GM18499 (cell line): ENCODE data around the gene UGT1A6.
"Not testable (repeated sequence)": the region's sequence is repeated elsewhere in the genome, so short reads cannot be mapped to it uniquely, and the experiment has no call there.

Experiments
- ATAC-seq: cut with Tn5 transposase; IDR thresholded peaks from one replicate; pipeline ENCODE4 v1.9.1; 2021; ENCODE audit warnings: moderate number of reproducible peaks; ENCODE audit not compliant: insufficient read depth, unreplicated experiment

The UGT1A6 gene

DNA sequence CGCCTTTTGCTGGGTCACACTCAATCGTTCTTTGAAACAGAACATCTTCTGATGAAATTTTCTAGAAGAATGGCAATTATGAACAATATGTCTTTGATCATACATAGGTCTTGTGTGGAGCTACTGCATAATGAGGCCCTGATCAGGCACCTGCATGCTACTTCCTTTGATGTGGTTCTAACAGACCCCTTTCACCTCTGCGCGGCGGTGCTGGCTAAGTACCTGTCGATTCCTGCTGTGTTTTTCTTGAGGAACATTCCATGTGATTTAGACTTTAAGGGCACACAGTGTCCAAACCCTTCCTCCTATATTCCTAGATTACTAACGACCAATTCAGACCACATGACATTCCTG, 20.5 kb downstream of the UGT1A6 start:
- no peak for ATAC-seq

DNA sequence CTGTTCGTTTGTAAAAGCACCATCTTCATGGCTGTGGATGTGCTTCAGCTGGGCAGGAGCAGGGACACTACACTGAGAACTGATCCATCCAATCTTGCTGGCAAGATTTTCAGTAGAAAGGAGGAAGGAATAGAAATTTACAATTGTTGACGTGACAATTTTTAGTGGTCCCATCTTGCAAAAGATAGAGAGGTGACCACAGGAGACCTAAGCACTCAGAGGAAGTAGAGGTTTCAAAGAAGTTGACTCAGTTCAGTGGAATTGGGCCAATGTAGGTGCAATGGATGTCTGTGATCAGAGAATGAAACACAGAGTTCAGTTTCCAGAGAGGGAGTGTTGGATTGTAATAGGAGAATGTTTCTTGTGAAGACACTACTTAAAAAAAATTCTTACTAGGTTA, 21.4 kb downstream of the UGT1A6 start:
- ATAC-seq, result no peak

DNA sequence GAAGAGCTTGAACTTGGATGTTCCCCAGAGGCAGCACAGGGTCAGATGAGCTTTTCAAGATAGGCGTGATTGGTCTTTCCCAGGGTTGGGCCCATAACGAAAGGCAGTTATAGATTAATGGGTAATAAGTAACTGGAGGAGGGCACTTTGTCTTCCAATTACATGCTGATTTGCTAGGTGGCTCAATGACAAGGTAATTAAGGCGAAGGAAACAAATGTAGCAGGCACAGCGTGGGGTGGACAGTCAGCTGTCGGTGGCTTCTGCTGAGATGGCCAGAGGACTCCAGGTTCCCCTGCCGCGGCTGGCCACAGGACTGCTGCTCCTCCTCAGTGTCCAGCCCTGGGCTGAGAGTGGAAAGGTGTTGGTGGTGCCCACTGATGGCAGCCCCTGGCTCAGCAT, 25.9 kb downstream of the UGT1A6 start, which contains the start of gene UGT1A4:
UGT1A4 (plus strand) TSS at position 185 of the 400 bp plus-strand sequence; CDS start at position 270, 85 bp downstream.
- ATAC-seq, result no peak

DNA sequence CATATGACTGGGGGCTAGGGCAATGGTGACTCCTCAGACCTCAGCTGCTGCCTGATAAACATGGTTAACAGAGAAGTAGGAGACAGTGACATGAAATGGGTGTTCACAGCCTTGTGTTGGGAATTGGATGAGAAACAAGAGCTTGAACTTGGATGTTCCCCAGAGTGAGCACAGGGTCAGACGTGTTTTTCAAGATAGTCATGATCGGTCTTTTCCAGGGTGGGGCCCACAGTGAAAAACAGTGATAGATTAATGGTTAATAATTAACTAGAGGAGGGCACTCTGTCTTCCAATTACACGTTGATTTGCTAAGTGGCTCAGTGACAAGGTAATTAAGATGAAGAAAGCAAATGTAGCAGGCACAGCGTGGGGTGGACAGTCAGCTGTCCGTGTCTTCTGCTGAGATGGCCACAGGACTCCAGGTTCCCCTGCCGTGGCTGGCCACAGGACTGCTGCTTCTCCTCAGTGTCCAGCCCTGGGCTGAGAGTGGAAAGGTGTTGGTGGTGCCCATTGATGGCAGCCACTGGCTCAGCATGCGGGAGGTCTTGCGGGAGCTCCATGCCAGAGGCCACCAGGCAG, 36.1 kb downstream of the UGT1A6 start, which contains the start of gene UGT1A3:
UGT1A3 (plus strand) TSS at position 320 of the 579 bp plus-strand sequence; CDS start at position 405, 85 bp downstream.
- no peak for ATAC-seq

DNA sequence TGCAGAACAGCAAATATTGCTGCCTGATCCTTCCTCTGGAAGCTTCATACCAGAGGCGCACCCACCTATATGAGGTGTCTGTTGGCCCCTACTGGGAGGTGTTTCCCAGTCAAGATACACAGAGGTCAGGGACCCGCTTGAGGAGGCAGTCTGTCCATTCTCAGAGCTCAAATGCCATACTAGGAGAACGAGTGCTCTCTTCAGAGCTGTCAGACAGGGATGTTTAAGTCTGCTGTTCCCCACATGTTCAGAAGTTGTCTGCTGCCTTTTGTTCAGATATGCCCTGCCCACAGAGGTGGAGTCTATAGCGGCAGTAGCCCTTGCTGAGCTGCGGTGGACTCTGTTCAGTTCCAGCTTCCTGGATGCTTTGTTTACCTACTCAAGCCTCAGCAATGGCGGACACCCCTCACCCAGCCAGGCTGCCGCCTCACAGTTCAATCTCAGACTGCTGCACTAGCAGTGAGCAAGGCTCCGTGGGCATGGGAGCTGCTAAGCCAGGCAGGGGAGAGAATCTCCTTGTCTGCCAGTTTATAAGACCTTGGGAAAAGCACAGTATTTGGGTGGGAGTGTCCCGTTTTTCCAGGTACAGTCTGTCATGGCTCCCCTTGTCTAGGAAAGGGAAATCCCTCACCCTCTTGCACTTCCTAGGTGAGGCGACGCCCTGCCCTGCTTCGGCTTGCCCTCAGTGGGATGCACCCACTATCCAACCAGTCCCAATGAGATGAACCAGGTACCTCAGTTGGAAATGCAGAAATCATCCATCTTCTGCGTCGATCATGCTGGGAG, 44.4 kb downstream of the UGT1A6 start:
- not testable (repeated sequence) for ATAC-seq

DNA sequence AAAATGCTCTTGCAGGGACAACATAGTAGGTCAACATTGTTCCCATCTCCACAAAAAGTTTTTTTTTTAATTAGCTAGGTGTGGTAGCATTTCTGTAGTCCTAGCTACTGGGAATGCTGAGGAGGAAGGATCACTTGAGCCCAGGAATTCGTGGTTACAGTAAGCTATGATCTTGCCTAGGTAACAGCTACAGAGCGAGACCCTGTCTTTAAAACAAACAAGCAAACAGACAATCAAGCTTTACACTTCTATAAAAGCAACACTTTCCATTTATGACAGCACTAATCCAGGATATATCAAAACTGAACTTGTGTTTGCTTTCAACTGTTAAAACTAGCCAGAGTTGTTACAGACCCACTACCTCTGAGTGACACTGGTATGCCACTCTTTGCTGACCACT, 48.2 kb downstream of the UGT1A6 start:
- ATAC-seq, result no peak

DNA sequence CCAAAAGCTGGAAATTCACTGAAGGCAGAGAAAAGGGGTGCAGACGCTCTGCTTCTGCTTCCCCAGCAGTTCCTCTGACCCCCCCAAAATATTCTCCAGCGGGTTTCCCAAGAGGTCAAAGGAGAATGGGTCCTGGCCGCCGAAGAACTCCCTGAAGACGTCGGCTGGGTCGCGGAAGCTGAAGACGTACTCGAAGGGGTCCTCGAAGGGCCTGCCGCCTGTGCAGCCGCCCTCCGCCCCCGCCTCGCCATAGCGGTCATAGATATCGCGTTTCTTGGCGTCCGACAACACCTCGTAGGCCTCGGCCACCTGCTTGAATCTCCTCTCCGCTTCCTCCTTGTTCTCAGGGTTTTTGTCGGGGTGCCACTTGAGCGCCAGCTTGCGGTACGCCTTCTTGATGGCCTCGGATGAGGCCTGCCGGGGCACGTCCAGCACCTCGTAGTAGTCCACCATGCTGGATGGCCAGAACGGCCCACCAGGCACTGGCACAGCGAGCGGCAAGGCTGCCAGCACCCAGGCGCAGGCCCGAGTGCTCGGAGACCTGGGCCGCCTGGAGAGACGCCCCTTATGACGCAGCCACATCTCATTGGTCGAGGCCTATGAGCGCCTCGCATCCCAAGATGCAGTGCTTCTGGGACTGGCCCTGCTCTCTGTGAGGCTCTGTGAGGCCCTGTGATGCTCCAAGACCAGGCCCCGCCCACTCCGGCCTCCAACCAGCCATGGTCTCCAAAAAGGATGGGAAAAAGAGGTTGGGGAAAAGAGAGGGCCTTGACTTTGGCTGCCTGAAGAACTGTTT, 51.0 kb downstream of the UGT1A6 start:
- ATAC-seq, result no peak

DNA sequence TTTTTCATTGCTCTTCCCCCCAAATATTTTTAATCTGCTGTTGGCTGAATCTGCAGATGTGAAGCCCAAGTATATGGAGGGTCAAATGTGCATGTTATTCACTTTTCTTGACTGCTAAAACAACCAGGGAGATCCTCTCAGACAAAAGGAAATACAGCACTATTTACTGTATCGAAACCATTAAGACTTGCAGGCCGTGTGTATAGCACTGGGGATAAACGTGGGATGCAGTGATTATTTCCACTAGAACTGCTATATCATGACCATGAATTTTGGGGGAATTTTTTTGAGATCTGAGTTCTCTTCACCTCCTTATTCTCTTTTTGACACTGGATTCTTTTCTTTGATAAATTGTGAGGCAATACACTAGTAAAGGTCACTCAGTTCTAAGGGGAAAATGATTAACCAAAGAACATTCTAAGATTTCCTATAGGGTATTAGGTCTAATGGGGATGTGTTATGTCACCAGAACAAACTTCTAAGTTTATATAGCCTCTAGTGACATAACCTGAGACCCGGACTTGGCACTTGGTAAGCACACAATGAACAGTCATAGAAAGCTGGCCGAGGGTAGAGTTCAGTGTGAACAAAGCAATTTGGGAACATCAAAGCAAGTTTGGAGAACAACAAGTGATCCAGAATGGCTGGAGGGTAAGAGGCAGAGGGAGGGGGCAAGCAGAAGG, 52.5 kb downstream of the UGT1A6 start:
- ATAC-seq, result no peak

DNA sequence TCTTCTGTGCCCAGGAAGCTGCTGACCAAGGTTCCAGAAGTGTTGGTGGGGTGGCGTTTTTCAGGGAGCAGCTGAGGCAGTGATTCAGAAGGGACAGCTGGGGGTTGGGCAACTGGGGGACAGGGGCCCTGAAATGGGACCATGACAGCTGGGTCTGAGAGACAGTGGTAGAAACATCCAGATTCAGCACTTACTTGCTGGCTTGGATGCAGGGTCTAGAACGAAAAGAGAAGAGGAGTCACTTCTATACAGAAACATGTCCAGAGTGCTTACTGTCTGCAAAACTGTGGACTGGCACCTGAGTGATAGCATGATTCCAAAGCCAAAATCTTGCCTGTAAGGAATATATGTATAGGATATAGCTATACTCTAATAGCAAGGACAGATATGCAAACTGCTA, 53.1 kb downstream of the UGT1A6 start:
- ATAC-seq, result not testable (repeated sequence)

DNA sequence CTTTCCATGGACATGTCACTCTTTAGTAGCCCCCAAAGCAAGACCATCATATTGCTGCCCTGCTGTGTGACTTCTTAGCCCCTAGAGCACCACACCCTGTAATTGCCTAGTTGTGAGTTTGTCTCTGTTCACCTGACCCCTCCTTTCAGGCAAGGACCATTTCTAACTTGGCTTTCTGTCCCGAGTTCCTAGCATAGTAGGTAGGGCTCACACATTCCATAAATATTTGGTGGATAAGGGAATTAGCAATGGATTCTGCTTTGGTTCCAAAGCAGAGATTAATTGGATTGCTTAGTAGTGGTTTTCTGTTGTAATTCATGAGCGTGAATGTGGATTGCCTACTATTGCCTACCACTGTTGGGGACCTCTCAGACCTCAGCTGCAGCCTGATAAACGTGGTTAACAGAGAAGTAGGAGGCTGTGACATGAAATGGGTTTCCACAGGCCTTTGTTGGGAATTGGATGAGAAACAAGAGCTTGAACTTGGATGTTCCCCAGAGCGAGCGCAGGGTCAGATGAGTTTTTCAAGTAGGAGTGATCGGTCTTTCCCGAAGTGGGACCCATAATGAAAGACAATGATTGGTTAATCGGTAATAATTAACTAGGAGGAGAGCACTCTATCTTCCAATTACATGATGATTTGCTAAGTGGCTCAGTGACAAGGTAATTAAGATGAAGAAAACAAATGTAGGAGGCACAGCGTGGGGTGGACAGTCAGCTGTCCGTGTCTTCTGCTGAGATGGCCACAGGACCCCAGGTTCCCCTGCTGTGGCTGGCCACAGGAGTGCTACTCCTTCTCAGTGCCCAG, 54.0 kb downstream of the UGT1A6 start:
- ATAC-seq, result no peak

DNA sequence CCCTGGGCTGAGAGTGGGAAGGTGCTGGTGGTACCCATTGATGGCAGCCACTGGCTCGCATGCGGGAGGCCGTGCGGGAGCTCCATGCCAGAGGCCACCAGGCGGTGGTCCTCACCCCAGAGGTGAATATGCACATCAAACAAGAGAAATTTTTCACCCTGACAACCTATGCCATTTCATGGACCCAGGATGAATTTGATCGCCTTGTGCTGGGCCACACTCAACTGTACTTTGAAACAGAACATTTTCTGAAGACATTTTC, 54.5 kb downstream of the UGT1A6 start:
- ATAC-seq, result no peak

DNA sequence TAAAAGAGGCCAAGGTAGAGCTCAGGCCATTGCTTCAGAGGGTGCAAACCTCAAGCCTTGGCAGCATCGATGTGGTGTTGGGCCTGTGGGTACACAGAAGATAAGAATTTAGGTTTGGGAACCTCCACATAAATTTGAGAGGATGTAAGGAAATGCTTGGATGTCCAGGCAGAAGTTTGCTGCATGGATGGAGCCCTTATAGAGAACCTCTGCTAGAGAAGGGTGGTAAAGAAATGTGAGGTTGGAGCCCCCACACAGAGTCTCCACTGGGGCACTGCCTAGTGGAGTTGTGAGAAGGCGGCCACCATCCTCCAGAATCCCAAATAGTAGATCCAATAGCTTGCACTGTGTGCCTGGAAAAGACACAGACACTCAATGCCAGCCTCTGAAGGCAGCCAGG, 58.0 kb downstream of the UGT1A6 start:
- not testable (repeated sequence) for ATAC-seq

DNA sequence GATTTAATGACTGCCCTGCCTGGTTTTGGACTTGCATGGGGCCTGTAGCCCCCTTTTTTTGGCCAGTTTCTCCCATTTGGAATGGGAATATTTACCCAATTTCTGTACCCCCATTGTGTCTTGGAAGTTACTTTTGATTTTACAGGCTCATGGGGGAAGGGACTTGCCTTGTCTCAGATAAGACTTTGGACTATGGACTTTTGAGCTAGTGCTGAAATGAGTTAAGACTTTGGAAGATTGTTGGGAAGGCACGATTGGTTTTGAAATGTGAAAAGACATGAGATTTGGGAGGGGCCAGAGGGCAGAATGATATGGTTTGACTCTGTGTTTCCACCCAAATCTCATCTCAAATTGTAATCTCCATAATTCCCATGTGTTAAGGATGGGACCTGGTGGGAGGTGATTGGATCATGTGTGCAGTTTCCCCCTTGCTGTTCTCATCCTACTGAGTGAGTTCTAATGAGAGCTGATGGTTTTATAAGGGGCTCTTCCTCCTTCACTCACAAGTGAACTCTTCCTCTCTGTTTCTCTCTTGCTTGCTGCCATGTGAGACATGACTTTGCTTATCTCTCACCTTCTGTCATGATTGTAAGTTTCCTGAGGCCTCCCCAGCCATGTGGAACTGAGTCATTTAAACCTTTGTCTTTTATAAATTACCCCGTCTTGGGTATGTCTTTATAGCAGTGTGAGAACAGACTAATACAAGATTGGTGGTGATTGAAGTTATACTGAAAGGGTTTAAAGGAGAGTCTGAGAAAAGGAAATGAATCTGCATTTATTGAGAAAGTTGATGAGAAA, 58.7 kb downstream of the UGT1A6 start:
- not testable (repeated sequence) for ATAC-seq

DNA sequence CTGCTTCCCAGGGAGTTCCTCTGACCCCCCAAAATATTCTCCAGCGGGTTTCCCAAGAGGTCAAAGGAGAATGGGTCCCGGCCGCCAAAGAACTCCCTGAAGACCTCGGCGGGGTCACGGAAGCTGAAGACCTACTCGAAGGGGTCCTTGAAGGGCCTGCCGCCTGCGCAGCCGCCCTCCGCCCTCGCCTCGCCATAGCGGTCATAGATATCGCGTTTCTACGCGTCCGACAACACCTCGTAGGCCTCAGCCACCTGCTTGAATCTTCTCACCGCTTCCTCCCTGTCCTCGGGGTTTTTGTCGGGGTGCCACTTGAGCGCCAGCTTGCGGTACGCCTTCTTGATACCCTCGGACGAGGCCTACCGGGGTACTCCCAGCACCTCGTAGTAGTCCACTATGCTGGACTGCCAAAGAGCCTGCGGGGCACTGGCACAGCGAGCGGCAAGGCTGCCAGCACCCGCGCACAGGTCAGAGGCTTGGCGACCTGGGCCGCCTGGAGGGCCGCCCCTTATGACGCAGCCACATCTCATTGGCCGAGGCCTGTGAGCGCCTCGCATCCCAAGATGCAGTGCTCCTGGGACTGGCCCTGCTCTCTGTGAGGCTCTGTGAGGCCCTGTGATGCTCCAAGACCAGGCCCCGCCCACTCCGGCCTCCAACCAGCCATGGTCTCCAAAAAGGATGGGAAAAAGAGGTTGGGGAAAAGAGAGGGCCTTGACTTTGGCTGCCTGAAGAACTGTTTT, 62.4 kb downstream of the UGT1A6 start:
- ATAC-seq, result no peak

DNA sequence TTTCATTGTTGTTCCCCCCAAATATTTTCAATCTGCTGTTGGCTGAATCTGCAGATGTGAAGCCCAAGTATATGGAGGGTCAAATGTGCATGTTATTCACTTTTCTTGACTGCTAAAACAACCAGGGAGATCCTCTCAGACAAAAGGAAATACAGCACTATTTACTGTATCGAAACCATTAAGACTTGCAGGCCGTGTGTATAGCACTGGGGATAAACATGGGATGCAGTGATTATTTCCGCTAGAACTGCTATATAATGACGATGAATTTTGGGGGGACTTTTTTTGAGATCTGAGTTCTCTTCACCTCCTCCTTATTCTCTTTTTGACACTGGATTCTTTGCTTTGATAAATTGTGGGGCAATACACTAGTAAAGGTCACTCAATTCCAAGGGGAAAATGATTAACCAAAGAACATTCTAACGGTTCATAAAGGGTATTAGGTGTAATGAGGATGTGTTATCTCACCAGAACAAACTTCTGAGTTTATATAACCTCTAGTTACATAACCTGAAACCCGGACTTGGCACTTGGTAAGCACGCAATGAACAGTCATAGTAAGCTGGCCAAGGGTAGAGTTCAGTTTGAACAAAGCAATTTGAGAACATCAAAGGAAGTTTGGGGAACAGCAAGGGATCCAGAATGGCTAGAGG, 63.9 kb downstream of the UGT1A6 start:
- no peak for ATAC-seq

DNA sequence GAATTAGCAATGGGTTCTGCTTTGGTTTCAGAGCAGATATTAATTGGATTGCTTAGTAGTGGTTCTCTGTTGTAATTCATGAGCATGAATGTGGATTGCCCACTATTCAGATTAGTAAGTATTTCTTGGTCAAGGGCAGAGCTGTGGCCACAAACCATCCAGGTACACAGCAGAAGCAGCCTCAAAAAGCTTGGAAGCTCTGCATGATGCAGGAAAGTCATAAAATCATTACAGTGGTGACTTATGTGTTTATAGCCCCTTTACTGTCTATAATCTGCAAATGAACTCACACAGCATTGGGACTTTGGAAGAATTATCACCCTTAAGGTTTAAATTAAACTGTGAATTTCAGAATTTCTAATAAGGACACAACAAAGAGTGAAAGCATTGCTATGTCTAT, 65.5 kb downstream of the UGT1A6 start:
- ATAC-seq, result no peak

DNA sequence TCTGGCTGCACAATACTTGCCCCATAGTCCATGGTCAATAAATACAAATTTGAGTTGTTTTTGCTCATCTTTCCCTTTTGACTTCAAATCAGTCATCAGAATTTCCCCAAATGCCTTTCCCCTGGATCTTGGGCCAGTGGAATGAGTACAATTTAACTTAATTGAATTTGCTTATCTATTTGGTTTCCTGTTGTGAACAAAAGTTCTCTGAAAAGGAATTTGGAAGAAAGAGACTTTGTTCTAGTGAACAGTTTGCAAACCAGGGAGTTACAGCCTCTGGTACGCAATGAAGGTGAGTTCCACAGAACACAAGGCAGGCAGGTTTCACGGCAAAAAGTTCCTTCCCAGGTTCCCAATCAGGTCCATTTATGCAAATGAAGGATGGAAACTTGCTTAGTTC, 66.2 kb downstream of the UGT1A6 start:
- ATAC-seq, result no peak

DNA sequence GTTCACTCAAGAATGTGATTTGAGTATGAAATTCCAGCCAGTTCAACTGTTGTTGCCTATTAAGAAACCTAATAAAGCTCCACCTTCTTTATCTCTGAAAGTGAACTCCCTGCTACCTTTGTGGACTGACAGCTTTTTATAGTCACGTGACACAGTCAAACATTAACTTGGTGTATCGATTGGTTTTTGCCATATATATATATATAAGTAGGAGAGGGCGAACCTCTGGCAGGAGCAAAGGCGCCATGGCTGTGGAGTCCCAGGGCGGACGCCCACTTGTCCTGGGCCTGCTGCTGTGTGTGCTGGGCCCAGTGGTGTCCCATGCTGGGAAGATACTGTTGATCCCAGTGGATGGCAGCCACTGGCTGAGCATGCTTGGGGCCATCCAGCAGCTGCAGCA, 67.4 kb downstream of the UGT1A6 start, which contains the start of gene UGT1A1:
UGT1A1 (plus strand) TSS at position 228 of the 400 bp plus-strand sequence; CDS start at position 246, 18 bp downstream.
- no peak for ATAC-seq
